ENCODE results near the gene TPGS1.

TPGS1 gene

DNA sequence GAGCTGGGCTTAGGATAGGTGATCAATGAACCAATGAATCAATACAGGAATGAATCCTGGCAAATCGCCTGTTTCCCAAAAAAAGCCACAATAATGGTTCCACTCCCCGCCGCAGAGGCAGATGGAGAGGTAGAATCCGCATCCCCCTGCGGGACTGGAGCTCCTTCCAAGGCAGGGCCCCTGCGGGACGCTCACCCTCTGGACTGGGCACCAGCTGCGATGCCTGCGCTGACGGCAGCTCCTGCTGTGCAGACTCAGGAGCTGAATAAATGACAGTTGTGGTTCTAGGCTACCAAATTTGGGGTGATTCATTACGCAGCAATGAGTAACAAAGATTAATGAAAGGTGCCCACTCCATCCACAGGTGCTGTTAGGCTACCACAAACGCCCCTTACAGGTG, 15.4 kb downstream of the TPGS1 start:
- no peak for FAIRE-seq

DNA sequence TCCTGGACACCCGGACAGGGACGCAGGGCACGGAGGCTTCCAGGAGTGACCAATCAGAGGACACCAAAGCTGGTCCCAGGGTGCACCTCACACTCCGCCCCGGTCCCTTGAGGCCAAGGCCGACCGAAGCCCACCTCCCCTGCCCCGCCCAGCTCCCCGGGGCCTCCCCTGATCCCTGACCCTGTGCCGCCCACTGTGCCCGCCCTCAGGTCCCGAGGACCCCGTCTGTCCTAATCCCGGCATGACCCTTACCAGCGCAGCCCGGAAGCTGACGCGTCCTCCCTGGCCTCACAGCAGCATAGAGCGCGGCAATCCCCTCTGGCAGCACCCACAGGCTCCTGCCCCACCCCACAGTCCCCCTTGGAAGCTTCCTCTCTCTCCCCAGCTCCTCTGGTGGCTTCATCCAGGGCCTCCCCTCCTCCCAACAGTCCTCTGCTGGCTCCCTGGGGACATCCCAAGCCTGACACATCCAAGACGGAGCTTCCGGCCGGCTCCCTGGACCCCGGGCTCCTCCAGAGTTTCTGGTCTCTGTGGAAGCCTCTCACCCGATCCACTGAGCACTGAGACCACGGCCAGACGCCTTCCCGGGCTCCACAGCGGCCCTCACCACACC, 16.9 kb downstream of the TPGS1 start:
- no peak for FAIRE-seq

DNA sequence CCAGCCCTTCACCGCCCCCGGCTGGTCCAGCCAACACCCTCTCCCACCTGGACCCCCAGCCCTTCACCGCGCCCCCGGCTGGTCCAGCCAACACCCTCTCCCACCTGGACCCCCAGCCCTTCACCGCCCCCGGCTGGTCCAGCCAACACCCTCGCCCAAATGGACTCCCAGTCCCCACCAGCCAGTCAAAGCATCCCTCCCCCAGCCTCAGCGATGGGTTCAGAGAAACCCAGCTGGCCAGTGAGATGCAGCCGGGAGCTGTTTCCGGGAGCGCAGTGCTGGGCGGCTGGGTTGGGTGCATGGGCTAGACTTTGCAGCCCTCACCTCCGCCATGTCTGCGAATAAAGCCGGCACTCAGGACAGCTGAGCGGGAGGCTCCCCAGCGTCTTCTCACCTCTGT, 17.7 kb downstream of the TPGS1 start:
- FAIRE-seq: no peak

DNA sequence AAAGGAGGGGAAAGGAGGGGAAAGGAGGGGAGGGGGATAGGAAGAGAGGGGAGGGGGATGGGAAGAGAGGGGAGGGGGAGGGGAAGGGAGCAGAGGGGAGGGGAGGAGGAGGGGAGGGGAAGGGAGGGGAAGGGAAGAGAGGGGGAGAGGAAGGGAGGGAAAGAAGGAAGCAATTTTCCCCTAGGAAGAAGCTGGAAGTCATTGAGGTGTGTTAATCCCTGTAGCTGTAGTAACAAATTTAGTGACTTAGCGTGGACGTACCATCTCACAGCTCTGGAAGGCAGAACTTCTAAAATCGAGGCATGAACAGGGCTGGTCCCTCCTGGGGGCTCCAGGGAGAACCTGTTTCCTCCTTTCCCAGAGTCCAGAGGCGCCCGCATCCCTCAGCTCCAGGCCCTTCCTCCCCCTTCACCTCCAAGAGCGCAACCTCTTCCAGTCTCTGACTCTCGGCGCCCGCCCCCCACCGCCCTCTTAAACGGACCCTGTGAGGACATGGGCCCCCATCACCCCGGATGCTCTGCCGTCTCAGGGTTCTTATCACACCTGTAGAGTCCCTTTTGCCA, 18.6 kb downstream of the TPGS1 start:
- no peak for FAIRE-seq

DNA sequence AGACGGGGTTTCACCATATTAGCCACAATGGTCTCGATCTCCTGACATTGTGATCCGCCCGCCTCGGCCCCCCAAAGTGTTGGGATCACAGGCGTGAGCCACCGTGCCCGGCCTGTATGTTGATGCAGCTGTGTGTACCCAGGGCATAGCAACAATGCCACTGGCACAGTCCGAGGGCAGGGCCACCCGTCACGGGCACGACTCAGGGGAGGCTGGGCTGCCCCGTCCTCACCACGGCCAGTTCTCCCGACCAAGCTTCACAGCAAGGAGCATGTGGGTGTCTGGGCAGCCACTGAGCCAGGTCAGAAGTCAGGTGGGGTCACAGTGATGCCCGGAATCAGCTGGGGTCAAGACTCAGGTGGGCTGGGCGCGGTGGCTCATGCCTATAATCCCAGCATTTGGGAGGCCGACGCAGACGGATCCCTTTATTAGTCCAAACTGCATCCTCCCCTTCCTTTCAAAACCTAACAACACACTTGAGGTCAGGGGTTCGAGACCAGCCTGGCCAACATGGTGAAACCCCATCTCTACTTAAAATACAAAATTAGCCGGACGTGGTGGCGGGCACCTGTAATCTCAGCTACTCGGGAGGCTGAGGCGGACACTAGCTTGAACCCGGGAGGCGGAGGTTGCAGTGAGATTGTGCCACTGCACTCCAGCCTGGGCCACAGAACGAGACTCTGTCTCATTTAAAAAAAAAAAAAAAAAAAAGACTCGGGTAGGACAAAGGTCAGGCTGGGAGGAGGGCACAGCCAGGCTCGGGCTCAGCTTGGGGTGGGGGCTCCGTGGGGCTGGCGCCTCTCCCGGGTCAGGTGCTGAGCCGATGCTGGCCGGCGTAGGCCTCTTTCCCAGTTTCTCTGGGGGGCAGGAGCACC, 23.1 kb downstream of the TPGS1 start:
- no peak for FAIRE-seq

DNA sequence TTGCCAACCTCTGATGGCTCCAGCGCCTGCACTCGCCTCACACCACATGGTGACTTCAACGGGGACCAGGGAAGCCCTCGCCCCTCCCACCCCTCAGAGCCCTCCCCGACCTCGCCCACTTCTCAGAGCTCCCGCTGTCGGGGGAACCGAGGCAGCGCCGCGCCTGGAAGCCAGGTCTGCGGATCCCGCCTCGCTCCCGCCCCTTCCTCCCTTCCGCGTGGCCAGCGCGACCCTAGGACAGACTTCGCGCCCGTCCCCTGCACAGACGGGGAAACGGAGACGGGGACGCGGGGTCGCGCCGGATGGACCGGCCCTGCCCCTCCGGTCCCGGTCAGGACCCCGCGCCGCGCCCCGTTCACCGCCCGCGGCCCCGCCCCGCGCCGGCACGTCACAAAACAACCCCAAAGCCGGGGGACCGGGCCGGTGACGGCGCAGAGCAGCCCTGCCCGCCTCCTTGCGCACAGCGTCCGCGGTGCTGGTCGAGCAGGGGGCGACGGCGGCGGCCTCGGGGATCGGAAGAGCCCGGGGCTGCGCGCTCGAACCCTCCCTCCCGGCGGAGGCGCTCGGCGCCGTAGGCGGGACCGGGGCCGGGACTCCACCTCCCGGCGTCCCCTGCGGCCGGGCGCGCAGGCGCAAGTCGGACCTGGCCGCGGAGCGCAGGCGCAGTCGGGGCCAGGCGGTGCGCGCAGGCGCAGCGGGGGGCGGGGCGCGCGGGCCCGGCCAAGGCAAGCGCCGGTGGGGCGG, 23.9 kb downstream of the TPGS1 start:
- FAIRE-seq: no peak

DNA sequence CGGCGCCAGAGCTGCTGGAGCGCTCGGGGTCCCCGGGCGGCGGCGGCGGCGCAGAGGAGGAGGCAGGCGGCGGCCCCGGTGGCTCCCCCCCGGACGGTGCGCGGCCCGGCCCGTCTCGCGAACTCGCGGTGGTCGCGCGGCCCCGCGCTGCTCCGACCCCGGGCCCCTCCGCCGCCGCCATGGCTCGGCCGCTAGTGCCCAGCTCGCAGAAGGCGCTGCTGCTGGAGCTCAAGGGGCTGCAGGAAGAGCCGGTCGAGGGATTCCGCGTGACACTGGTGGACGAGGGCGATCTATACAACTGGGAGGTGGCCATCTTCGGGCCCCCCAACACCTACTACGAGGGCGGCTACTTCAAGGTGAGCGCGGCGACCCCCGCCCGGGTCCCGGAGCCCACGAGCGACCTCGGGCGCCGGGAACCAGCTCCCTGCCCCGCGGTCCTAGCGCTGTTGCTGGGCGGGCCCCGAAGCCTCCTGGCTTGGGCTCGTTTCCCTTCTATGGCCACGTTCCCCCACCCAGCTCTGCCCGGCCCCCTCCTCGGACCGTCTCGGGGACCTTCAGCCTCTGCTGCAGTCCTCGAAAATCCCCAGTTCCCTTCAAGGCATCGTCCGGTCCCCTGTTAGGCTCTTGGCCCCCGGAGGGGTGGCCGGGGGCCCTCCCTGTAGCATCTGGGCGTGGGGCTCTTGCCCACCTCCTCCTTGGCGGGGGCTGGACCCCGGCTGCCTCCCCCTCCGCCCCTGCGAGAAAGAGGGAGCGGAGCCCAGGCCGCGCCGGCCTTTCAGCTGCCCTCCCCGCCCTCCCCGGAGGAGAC, 24.7 kb downstream of the TPGS1 start, which contains the start of gene CDC34:
Gene CDC34, plus strand, starts transcription at position 8 of the 808 bp plus-strand sequence. Its CDS starts 172 bp downstream, at position 180.
- no peak for FAIRE-seq

DNA sequence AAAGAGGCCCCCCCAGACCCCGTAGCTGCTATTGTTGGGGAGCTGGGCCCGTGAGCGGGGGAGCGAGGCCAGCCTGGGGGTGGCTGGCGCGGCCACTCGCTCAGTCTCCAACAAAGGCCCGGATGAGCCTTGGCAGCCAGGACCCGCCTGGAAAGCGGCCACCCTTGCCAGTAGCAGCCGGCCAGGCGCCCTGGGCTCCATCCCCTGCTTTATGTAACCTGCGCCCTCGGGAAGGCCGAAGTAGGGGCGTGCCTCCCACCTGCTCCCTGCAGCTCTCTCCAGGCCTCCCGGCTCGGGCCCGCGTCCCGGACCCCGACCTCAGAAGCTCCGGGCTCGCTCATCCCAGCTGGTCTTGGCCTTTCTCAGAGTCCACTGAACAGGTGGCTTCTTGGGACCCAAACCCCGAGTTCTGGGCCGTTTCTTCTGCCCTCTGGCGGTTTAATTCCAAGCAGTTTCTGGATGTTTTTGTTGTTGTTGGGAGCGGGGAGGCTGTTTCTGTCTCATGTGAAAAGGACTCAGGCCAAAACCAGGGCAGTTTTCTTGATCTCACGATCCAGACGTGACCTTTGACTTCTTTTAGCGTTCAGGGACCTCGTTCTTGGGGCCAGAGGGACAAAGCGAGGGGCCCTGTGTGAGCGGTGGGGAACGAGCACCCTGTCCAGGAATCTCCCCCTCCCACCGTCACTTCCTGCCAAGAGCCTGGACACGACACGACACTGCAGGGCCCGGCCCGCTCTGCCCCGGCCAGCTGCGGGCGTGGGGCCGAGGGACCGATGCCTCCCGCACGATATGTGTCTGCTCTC, 25.5 kb downstream of the TPGS1 start:
- FAIRE-seq: no peak

DNA sequence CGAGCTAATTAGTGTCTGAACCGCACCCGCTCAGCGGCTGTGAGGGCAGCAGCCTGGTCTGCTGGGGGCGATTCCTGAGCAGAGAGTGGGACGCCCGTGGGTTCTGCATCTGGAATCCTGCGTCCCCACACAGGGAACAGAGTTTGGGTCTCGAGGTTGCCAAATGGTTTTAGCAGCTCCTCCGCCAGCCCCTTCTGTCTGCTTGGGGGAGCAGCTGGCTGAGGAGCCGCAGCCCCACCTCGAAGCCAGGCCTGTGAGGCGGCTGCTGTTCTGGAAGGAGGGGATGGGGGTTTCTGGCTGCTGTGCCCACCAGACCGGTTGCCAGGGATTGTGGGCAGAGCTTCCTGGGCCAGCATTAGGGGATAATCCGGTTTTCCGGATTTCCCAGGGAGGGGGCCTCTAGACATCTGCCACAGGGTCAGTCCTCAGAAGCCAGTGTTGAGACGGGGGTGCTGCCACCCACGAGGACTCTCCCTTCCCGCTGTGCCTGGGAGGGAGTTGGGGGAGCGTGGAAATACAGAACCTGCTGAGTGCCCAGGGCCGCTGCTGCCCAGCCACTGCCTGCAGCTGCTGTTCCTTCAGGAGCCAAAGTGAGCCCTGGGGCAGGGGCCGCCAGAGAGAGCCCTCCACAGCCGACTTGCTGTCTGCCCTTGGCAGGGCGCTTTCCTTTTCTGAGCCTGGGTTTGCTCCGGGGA, 26.2 kb downstream of the TPGS1 start:
- FAIRE-seq: no peak

DNA sequence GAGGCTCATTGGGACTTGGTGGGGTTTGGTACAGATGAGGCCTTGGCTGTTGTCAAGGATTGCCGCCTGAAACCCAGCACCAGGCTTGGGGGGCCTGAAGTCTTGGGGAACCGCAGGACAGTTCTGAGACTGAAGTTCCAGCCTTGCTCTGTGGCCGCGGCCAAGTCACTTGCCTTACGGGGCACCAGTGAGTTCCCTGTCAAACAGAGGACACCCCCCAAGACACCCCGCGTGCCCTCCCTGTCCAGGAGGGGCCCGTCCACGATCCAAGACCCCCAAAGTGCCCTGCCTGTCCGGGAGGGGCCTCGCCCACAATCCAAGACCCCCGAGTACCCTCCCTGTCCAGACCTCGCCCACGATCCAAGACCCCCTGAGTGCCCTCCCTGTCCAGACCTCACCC, 26.8 kb downstream of the TPGS1 start:
- no peak for FAIRE-seq

DNA sequence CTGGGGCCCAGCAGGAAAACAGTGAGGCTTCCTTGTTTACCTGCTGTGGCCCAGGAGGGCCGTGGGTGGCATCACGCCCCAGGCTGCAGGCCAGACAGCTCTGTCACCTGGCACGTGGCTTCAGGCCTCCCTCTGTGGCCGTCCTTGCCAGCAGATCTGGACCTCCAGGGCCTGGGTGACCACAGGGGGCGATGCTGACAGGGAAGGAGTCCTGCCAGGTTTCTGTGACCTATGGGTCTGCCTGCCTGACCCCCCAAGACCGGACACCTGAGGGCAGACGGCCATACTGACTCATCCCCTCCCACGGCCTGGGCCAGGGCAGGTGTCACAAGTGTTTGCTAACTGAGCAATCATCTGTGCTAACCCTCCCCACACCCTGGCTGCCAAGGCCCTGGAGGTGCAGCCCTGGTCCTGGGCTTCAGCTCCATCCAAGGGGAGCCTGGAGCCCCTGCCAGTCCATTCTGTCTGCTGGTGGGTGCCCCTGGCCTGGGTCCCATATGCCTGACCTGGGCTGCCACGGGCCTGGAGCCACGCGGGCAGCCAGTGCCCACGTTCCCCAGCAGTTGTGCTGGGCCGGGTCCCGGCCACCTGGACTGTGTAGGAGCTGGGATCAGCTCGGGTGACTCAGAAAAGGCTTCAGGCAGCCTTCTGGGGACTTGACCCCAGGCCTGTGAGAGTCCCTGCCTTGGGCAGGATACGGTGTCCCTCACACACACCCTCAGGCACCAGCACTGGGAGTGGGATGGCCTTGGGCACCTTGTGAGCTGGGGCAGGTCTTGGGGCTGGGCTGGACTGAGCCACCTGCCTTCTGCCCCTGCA, 27.9 kb downstream of the TPGS1 start:
- no peak for FAIRE-seq

DNA sequence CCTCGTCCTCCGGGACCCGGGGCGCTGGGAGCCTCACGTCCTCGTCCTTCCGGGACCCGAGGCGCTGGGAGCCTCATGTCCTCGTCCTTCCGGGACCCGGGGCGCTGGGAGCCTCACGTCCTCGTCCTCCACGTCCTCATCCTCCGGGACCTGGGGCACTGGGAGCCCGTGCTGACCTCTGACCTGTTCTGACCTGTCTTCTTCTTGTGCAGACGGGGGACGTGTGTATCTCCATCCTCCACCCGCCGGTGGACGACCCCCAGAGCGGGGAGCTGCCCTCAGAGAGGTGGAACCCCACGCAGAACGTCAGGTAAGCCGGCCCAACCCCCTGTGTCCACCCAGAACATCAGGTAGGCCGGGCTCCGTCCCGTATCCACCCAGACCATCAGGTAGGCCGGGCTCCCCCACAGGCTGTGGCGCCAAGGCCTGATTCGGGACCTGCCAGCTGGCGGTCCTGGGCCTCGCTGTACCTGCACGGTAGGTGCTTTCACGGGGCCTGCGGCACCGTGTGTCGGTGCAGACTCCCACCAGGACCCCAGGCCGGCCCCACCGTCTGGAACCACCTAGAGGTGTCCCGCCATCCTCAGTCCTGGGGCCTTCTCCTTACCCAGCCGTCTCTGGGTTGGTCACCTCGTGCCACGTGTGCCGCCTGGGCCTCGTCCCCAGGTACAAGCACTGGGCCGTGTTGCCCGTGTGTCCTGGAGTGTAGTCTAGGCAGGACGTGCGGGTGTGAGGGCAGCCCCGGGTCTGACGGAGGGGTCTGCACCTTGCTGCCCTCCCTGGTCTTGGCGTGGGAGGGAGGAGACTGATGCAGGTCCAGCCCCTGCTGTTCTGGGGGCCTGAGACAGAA, 29.0 kb downstream of the TPGS1 start:
- FAIRE-seq: no peak

DNA sequence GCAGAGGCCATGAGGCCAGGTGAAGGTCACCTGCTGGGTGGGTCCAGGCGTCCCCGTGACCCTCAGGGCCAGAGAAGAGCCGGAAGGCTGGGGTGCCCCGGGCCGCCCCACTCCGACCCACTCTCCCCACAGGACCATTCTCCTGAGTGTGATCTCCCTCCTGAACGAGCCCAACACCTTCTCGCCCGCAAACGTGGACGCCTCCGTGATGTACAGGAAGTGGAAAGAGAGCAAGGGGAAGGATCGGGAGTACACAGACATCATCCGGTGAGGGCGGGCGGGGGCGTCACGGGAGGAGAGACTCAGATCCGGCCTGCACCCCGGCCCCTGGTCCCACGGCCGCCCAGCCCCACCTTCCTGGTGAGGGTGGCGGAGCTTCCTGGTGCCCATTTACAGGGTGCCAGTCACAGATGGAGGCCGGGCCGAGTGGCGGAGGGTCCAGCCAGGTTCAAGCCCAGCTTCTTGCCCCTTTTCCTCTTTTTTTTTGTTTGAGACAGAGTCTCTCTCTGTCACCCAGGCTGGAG, 29.6 kb downstream of the TPGS1 start:
- no peak for FAIRE-seq

DNA sequence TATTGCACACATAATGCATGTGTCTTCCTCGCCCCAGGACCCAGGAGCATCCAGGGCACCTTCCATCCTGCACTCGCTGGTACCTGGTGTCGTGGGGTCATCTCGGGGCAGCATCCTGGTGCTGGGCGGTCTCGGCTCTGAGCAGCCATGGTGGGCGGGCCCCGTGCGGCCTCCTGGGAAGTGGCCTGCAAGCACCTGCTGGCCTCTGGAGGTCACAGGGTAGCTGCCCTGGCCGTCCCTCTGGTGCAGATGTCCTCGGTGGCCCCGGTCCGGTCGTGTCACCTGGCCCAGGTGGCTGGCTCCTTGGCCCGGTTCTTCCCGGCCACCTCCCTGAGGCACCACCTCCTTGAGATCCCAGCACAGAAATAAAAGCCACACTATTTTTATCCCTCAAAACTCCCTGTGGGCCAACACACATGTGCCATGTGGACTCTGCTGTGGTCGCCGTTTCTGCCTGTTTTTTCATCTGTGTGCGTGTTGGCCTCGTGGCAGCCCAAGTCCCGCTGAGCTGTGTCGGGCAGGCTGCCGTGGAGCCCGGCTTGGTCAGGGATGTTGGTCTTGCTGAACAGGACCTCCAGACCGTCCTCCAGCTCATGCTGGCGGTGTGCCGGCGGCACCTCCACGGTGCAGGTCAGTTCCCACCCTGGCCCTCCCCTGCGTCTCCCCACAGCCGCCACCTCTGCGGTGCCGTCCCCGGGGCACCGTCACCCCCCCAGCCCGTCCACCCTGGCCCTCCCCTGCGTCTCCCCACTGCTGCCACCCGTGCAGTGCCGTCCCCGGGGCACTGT, 31.5 kb downstream of the TPGS1 start:
- no peak for FAIRE-seq

DNA sequence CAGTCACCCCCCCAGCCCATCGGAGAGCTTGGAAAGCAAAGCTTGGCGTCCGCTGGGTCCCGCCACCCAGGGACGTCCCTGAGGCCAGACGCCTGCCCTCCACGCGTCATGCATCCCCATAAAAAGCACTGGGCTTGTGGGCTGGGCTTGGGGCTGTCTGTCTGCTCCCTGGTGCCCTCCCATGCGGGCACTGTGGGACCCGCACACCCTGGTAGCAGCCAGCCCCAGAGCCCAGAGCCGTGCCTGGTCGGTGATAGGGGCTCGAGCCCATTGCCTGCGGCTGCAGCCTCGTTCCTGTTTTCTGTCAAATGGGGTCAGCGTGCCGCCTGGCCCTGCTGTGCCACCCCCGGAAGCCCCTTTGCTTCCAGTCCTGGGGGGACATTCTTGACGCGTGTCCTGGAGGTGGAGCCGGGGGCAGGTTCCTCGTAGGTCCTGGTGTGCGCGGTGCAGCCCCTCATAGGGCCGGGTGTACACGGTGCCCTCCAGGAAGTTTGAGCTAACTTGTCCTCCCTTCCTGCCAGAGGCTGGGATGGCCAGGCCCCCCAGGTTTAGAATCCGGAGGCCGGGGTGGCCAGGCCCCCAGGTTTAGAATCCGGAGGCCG, 32.2 kb downstream of the TPGS1 start:
- no peak for FAIRE-seq

DNA sequence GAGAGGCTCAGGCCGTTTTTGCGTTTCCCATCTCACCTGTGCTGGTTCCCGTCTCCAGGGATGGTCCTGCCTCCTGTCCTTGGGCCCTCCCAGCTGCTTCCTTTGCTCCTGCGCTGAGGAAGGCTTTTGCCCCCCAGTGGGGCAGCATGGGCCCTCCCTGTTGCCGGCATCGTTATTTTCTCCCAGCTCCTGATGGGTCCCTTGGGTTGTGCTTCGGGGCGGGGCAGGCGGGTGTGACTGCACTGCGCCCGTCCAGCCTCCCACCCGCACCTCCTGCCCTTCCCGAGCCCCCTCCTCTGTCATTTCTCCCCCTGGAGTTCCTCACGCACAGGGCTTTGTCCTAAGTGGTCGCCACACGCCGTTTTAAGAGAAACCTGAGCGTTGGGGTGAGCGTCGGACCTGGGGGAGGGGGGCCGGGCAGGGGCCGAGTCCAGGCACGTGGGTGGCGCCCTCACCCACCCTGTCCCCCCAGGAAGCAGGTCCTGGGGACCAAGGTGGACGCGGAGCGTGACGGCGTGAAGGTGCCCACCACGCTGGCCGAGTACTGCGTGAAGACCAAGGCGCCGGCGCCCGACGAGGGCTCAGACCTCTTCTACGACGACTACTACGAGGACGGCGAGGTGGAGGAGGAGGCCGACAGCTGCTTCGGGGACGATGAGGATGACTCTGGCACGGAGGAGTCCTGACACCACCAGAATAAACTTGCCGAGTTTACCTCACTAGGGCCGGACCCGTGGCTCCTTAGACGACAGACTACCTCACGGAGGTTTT, 33.8 kb downstream of the TPGS1 start:
- no peak for FAIRE-seq

DNA sequence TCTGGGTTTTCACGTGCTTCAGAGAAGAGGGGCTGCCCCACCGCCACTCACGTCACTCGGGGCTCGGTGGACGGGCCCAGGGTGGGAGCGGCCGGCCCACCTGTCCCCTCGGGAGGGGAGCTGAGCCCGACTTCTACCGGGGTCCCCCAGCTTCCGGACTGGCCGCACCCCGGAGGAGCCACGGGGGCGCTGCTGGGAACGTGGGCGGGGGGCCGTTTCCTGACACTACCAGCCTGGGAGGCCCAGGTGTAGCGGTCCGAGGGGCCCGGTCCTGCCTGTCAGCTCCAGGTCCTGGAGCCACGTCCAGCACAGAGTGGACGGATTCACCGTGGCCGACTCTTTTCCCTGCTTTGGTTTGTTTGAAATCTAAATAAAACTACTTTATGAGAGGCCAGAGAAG, 34.4 kb downstream of the TPGS1 start:
- no peak for FAIRE-seq
